Posterior cingulate gyrus (tissue), 11 donors: Measurements from ENCODE around the gene SIN3A.
A peak's percentile ranks its signal among the peaks of the same experiment; 100 is the strongest.
"Not testable (repeated sequence)": the region's sequence is repeated elsewhere in the genome, so short reads cannot be mapped to it uniquely, and the experiment has no call there.

Experiments used
- DNase-seq, 10 donors: peaks; one replicate each; pipeline versions ENCODE4 v3.0.0 to v3.0.0-alpha.2; 2020 to 2021; ENCODE audit warnings: mixed read lengths in 3 of 10
- intact Hi-C: fragments of 100-400 bp; cut with DNase I; formaldehyde crosslinking; loops from one replicate; pipeline ENCODE4 v1.15.1; 2023

The SIN3A gene

DNA sequence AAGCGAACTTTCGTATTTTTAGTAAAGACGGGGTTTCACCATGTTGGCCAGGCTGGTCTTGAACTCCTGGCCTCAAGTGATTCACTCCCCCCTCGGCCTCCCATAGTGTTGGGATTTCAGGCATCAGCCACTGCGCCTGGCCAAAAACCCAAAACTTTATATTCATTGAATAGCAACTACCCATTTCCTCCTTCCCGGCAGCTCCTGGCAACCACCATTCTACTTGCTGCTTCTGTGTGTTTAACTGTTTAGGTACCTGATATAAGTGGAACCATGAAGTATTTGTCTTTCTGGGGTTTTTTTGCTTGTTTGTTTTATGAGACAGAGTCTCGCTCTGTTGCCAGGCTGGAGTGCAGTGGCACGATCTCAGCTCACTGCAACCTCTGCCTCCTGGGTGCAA is 107.5 kb downstream of the SIN3A start:
- DNase-seq, result peak in 2 of 10 donors; percentile 55 to 64

DNA sequence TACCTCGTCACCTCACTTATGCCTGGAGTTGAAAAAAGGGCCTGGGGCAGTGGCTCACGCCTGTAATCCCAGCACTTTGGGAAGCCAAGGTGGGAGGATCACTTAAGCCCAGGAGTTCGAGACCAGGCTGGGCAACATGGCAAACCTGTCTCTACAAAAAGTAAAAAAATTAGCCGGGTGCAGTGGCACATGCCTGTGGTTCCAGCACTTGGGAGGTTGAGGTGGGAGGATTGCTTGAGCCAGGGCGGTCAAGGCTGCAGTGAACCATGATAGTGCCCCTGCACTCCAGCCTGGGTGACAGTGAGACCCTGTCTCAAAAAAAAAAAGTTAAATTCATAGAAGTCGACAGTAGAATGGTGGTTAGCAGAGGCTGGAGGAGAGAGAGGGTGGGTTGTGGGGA is 109.3 kb downstream of the SIN3A start:
- intact Hi-C loops, result loop anchor here (10.0 kb wide), 1 partner anchor 137 kb away; the partner anchor contains the start of gene C15orf39
- DNase-seq, result peak in 2 of 10 donors; percentile 21 to 60

More for the DNA sequence above, 107.5 kb downstream of the SIN3A start:
- intact Hi-C loops, result loop anchor here (10.0 kb wide), 1 partner anchor 139 kb away; the partner anchor contains the start of gene C15orf39

DNA sequence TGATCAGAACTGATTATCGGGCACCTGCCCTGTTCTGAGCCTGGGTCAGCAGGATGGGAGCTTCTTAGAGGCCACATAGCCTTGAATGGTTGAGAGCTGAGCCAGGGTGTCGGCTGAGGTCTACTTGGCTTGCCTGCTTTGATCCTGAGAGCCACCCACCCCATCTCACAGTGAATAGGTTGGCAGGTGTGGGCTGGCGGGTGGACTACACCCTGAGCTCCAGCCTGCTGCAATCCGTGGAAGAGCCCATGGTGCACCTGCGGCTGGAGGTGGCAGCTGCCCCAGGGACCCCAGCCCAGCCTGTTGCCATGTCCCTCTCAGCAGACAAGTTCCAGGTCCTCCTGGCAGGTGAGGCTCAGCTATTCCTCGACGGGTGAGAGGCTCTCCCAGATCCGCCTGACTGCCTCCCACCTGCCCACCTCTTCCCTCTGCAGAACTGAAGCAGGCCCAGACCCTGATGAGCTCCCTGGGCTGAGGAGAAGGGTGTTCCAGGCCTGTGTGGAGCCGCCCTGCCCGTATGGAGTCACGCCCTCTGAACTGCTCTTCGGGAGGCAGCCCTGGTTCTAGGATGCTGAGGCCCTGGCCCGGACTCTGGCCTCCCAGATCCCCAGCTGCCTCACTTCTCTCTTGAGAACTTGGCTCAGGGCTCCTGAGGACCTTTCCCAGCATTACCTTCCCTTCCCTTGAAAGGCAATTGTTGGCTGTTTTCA is 111.8 kb downstream of the SIN3A start:
- peak in 3 of 10 donors; percentile 48 to 66 (median 66) for DNase-seq
- intact Hi-C loops, result loop anchor here (10.0 kb wide), 1 partner anchor 135 kb away; the partner anchor contains the start of gene C15orf39

DNA sequence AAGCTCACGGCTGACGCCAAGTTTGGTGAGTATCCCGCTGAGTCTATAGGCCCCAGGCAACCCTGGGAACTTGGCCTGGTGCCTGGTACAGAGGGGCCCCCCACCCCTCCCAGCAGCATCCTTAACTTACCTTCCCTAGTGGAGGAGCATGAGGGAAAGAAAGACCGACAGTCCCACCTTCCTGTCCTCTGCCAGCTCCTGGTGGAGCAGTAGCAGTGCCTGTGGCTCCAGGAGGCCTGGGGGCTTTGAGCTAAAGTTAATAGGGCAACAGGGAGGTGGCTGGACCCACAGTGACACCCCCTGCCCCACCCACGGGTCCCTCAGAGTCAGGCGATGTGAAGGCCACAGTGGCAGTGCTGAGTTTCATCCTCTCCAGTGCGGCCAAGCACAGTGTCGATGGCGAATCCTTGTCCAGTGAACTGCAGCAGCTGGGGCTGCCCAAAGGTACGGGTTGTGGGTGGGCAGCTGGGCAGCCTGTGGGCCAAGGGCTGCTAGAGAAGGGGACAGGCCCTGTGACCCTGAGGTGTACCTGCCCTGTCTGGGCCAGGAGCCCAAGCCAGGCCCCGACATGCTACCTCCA is 112.7 kb downstream of the SIN3A start:
- DNase-seq, result peak in 3 of 10 donors; percentile 62 to 64 (median 64)
- intact Hi-C loops, result no loop called here

DNA sequence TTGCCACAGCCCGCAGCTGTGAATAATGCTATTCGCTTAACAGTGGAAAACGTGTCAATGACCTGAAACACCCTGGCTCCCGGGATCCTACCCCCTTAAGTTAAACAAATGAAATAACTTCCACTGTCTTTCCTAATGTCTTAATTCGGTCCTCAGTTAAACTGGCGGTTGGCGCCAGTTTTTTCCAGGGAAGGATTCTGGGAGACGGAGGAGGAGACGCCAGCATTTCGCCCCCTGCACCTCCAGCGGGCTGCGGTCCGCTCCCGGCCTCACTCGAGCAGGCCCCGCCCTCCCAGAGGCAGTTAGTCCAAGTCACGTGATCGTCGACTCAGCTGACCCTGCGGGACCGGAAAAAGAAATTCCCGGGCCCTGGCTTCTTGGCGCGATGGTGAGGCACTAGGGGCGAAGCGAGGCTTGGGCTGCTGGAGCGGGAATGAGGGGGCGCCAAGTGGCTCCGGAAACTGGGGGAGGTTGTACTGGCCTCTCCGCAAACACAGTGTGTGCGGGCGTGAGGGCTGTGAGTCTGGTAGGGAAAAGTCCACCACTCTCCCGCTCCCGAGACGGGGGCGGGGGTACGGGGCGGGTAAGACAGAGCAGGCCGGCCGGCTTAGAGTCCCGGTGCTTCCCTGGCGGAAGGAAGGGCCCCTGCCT is 115.7 kb downstream of the SIN3A start, which contains the start of gene COMMD4:
TSS of gene COMMD4 (plus strand) at position 359 of the 651 bp plus-strand sequence. CDS start at position 386, 27 bp downstream.
- intact Hi-C loops, result loop anchor here (1.0 kb wide), 1 partner anchor 11 kb away; the partner anchor contains the start of gene NEIL1
- peak; percentile 93 to 99 (median 96) for DNase-seq

DNA sequence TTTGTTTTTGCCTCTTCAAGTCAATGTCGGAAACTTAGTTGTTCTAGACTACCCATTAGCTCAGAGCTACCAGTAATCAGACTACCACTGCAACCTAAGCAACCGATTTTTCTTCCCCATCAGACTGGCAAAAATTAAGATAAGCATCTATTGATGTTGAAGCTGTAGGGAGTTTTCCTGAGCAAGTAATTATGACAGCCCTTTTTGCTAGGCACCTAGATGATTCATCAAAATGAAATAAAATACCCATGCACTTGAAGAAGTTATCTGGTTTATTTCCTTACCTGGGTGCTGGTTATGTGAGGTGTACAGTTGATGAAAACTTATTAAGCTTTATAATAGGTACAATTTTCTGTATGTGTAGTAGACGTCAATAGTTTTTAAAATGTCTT is 116.2 kb downstream of the SIN3A start:
- intact Hi-C loops, result no loop called here
- no peak for DNase-seq

DNA sequence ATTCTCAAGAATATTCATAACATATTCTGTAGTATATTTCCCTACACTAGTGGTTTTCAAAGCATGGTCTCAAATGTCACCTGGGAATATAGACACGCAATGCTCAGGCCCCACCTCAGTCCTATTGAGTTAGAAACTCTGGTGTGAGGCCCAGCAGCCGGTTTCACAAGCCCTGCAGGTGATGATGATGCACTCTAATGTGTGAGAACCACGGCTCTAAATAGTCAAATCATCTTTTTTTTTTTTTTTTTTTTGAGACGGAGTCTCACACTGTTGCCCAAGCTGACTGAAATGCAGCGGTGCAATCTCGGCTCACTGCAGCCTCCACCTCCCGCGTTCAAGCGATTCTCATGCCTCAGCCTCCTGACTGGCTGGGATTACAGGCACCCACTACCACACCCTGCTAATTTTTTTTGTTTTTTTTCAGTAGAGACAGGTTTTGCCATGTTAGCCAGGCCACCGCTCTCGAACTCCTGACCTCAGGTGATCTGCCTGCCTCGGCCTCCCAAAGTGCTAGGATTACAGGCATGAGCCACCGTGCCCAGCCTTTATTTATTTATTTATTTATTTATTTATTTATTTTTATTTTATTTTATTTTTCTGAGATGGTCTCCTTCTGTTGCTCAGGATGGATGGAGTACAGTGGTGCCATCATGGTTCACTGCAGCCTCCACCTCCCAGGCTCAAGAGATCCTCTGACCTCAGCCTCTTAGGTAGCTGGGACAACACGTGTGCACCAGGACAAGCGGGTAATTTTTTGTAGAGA is 117.7 kb downstream of the SIN3A start:
- peak in 1 of 10 donors; percentile 31 for DNase-seq
- intact Hi-C loops, result not testable (repeated sequence)

DNA sequence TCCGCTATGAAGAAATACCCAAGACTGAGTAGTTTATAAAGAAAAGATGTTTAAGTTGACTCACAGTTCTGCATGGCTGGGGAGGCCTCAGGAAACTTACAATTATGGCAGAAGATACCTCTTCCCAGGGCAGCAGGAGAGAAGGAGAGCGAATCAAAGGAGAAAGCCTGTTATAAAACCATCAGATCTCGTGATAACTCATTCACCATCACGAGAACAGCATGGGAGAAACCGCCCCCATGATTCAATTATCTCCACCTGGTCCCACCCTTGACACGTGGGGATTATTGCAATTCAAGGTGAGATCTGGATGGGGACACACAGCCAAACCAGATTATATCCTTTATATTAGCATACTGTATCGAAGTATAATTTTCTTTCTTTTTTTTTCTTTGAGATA is 119.4 kb downstream of the SIN3A start:
- DNase-seq, intact Hi-C loops: not testable (repeated sequence)

DNA sequence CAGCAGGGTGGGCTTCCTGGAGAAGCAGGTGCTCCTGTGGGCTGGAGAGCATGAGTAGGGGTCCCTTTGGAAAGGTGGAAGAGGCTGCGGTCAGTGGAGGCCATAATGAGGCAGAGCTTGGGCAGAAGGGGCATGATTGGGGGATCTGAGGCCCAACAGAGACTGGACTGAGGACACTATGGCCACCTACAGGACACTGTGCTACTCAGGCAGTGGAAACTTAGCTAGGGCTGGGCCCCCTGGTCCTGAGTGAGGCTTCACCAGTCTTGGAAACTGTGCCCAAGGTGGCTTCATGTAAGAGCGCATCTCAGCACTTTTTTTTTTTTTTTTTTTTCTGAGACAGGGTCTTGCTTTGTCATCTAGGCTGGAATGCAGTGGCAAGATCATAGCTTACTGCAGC is 121.9 kb downstream of the SIN3A start:
- intact Hi-C loops, result no loop called here
- DNase-seq, result no peak

DNA sequence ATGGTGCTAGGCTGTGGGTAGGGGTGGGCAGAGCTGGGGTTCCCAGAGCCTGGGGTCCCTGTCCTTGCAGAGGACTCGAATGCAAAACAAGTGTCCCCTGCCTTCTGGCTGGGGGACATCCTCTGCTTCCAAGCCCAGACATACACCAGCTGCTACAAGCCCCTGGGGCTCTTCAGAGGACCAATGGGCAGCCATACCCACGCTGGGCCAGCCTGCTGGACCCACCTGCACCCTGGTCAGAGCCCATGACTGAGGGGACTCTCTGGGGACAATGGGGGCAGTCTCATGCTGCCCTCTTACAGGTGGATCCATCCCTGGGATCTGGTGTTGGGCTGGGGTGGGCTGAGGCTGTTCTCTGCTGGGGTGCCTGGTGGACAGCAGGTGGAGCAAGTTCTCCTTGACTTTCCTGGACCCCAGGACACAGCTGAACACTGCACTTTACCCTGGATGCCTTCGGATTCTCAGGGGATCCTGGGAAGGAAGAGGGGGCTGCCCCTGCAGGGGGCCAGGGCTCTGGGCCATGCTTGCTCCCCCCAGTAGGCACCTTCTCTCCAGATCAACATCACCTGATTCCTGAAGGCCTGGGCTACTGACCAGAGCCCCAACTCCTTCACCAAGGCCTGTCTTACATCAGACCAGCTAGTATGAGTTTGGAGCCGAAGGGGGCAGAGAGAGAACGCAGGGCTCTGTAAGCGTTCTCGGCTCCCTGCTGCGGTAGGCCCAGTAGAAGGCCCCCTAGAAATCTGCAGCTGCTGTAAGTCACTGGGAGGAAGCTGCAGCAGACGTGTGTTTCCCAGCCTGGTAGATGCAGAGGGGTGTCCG is 122.8 kb downstream of the SIN3A start:
- intact Hi-C loops, result no loop called here
- peak in 1 of 10 donors; percentile 61 for DNase-seq

DNA sequence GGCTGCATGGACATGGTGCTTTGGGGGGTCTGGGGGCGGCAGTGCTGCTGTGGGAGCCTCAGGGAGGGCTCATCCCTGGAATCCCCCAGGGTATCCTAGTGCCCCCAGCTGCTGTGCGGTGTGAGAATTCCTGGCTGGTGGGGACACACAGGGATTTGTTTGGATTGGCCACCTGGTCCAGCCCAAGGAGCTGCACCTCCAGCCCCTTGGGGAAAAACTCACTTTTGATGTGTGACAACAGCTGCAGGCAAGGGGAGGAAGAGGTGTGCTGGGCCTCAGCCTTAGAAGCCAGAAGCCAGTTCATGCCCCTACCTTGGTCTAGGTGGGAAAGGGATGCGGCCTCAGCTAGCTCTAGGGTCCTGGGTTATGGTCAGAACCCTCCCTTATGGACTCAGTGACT is 124.0 kb downstream of the SIN3A start:
- intact Hi-C loops, result no loop called here
- DNase-seq, result peak in 1 of 10 donors; percentile 55

DNA sequence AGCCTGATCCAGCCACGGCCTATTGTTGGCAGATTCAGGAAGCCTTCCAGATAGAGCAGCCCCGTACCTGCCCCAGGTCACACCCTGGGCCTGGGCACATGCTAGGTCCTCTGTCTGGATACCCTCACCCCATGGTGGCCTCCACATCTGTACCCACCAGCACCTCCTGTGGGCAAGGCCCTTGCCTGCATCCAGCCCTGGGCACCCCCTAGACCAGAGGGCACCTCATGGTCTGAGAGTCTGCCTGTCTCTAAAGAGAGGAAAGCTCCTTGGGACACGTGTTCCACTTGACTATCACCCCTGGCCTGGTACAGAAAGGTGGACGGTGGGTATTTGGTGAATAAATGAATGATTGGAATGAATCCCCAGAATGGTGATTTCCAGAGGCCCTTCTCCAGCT is 124.5 kb downstream of the SIN3A start:
- peak in 2 of 10 donors; percentile 59 to 70 for DNase-seq
- intact Hi-C loops, result no loop called here

DNA sequence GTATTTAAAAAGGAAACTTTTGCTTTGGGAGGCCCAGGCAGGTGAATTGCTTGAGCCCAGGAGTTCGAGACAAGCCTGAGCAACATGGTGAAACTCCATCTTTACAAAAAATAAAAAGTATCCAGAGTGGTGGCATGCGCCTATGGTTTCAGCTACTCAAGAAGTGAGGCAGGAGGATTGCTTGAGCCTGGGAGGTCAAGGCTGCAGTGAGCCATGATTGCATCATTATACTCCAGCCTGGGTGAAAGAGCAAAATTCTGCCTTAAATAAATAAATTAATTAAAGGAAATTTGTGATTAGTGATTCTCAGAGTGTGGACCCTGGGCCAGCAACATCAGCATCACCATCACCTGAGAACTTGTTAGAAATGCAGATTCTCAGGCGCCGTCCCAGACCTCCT is 125.6 kb downstream of the SIN3A start:
- intact Hi-C loops, result no loop called here
- no peak for DNase-seq

DNA sequence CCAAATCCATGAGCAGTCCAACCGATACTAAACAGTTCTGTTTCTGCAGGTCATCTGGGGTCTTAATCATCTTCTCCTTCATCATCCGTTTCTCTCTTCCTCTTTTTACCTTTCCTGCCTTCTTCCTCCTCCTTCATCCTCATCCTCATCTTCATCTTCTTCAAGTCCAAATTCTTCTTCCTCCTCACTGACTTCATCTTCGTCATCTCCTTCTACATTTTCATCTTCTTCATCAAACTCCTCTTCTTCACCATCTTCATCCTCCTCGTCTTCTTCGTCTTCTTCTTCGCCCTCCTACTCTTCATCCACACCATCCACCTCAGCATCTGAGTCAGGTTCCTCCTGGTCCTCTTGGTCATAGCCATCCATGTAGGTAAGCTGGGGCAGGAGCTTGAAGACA is 129.8 kb downstream of the SIN3A start:
- intact Hi-C loops, result no loop called here
- no peak for DNase-seq
